ENCODE measurements around the gene SMIM22. TPM values are rescaled to one million over a fixed set of nuclear protein-coding genes. Genes with fewer than 3 reads are reported as not detected.
A peak's percentile ranks its signal among the peaks of the same experiment; 100 is the strongest.

The SMIM22 gene
- total RNA-seq, 1 experiment from 2014 or later: 3.3 TPM

DNA sequence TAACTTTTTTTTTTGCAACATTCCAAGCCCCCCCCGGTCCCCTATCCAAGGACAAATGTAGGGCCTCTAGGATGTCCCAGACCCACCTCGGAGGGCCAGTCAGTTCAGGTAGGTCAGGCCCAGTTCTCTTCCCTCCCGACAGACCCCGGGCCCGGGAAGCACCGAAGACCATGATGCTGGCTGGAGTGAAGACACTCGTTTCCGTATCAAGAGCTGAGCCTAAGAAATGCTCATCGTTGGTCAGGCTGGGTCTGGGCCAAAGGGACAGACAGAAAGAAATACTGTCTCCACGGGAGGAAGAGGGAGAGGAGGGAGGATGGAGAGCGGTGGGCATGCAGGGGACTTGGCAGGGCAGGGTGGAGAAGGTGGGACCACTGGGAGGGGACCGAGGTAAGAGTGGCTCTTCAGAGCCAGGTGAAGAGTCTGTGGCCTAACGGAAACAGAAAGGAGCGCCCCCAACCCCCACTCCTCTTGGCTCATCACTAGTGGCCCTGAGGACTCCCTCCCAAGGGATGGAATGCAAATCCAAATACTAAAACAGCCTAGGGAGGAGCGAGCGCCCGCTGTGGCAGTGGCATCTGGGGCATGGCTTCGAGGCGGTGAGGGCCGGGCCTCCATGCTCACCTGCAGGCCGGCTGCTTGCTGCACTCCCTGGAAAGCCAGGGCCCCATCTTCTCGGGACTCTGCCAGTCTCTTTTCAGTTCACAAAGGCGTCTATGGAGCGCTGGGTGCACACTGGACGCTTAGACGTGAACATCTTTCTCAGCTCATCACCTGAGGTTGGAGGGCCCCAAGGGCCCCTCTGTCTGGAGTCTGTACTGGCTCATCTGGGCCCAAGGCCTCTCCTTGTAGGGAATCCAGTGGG, 9.0 kb downstream of the SMIM22 start:
- Histone ChIP-seq H3K9me2 (ENCODE audit: insufficient read depth) (no peaks in the 10 kb centered on the region), H2AFZ (ENCODE audit: low read depth, low read length, poor library complexity, severe bottlenecking) (no peak overlapping the region), H3K4me3 (replicated peaks in 1 of 2; ENCODE audit: low read depth in 1 of 2, low read length in 2 of 2) (no peak overlapping the region), H3K4me1 (ENCODE audit: control insufficient read depth in 1 of 2, insufficient read depth in 2 of 2, low read length in 2 of 2) (peaks cover 13 to 20% of the 10 kb centered on the region in 2 experiments), H4K20me1 (ENCODE audit: insufficient read depth) (no peaks in the 10 kb centered on the region), H3K9ac (ENCODE audit: low read length) (no peak overlapping the region), H3K27me3 (ENCODE audit: insufficient read depth, low read length) (no peaks in the 10 kb centered on the region), H3K9me3 (ENCODE audit: control insufficient read depth in 1 of 2, insufficient read depth in 1 of 2, low read depth in 1 of 2, low read length in 2 of 2) (no peaks in the 10 kb centered on the region), H3K79me2 (ENCODE audit: insufficient read depth, low read length) (no peaks in the 10 kb centered on the region), H3K4me2 (ENCODE audit: low read length) (no peak overlapping the region), H3K36me3 (ENCODE audit: control insufficient read depth in 1 of 2, insufficient read depth in 2 of 2, low read length in 2 of 2) (peaks cover 17 to 18% of the 10 kb centered on the region in 2 experiments; a peak in 3 of 4 replicates), H3K27ac (ENCODE audit: low read depth, low read length) (peak overlapping the region; percentile 26; the same call in 1 of the 2 replicates)
- TF ChIP-seq ELF1 (IDR thresholded peaks at IDR 0.05; ENCODE audit: borderline replicate concordance, low read depth) (no peak), TCF7L2 (IDR thresholded peaks at IDR 0.05; ENCODE audit: borderline replicate concordance, extremely low read depth, insufficient read depth, insufficient read length) (no peak), SIN3A (IDR thresholded peaks at IDR 0.05; ENCODE audit: low read depth) (no peak), POLR2A (IDR thresholded peaks at IDR 0.05; ENCODE audit: borderline replicate concordance, extremely low read depth, insufficient read depth, insufficient read length) (no peak), ZNF274 (IDR thresholded peaks at IDR 0.05; ENCODE audit: low read depth, low read length) (no peak), YY1 (IDR thresholded peaks at IDR 0.05; ENCODE audit: extremely low read depth, insufficient replicate concordance, low read depth, low read length) (no peak), CBX3 (IDR thresholded peaks at IDR 0.05; ENCODE audit: low read depth) (no peak), EZH2phosphoT487 (IDR thresholded peaks at IDR 0.05; ENCODE audit: borderline replicate concordance) (no peak), FOSL1 (IDR thresholded peaks at IDR 0.05; ENCODE audit: low read depth) (no peak), RAD21 (IDR thresholded peaks at IDR 0.05; ENCODE audit: low read depth) (no peak), EZH2 (IDR thresholded peaks at IDR 0.05) (no peak)
- TF ChIP-seq, protein P1, sequence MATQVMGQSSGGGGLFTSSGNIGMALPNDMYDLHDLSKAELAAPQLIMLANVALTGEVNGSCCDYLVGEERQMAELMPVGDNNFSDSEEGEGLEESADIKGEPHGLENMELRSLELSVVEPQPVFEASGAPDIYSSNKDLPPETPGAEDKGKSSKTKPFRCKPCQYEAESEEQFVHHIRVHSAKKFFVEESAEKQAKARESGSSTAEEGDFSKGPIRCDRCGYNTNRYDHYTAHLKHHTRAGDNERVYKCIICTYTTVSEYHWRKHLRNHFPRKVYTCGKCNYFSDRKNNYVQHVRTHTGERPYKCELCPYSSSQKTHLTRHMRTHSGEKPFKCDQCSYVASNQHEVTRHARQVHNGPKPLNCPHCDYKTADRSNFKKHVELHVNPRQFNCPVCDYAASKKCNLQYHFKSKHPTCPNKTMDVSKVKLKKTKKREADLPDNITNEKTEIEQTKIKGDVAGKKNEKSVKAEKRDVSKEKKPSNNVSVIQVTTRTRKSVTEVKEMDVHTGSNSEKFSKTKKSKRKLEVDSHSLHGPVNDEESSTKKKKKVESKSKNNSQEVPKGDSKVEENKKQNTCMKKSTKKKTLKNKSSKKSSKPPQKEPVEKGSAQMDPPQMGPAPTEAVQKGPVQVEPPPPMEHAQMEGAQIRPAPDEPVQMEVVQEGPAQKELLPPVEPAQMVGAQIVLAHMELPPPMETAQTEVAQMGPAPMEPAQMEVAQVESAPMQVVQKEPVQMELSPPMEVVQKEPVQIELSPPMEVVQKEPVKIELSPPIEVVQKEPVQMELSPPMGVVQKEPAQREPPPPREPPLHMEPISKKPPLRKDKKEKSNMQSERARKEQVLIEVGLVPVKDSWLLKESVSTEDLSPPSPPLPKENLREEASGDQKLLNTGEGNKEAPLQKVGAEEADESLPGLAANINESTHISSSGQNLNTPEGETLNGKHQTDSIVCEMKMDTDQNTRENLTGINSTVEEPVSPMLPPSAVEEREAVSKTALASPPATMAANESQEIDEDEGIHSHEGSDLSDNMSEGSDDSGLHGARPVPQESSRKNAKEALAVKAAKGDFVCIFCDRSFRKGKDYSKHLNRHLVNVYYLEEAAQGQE (IDR thresholded peaks at IDR 0.05; ENCODE audit: low read depth): no peak
- TF ChIP-seq, protein P2, sequence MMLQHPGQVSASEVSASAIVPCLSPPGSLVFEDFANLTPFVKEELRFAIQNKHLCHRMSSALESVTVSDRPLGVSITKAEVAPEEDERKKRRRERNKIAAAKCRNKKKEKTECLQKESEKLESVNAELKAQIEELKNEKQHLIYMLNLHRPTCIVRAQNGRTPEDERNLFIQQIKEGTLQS (IDR thresholded peaks at IDR 0.05): no peak
- ChIA-PET CTCF (no interaction called here), RAD21 (ENCODE audit: low non-redundant PET in 1 of 2, low total read pairs in 2 of 2, uncharacterized antibody in 2 of 2, unreplicated experiment in 2 of 2) (interaction anchor here in 1 of 2 experiments (1.5 kb wide), 1 partner anchor 35 kb away, joined by 3 read pairs; no protein-coding TSS in a partner anchor), POLR2A (no interaction called here)
- ATAC-seq (no peak), DNase-seq (ENCODE audit: low read depth, low spot score) (no peak)
- intact Hi-C loops (cut with micrococcal nuclease): no loop called here
- BruUV-seq (replicated peaks): TSS peak; percentile 67
